Uterine smooth muscle cell (primary cell): ENCODE measurements around the gene MYD88. TPM values are rescaled to one million over a fixed set of nuclear protein-coding genes. Genes with fewer than 3 reads are reported as not detected.

Experiments
- total RNA-seq: library from RNA; depleted of rRNA; stranded (reverse); fragments of >200 nt; gene quantifications from 2 replicates; pipeline ENCODE4 v1.2.3, GENCODE V29; 2014

Gene MYD88
- total RNA-seq: 11.9 and 12.5 TPM in 2 replicates

DNA sequence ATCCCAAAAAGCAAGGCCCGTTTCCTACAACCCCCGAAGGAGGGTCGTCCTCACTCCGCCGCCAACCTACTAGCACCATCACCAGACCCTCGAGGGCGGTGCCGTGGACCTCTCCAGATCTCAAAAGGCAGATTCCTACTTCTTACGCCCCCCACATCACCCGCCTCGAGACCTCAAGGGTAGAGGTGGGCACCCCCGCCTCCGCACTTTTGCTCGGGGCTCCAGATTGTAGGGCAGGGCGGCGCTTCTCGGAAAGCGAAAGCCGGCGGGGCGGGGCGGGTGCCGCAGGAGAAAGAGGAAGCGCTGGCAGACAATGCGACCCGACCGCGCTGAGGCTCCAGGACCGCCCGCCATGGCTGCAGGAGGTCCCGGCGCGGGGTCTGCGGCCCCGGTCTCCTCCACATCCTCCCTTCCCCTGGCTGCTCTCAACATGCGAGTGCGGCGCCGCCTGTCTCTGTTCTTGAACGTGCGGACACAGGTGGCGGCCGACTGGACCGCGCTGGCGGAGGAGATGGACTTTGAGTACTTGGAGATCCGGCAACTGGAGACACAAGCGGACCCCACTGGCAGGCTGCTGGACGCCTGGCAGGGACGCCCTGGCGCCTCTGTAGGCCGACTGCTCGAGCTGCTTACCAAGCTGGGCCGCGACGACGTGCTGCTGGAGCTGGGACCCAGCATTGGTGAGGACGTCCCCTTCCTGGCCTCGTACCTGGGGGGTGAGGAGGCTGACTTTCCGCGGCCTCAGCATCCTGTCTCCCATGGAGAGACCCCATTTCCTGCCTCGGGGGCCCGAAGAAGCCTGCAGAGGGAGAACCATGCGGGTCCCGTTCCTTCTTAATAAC is at the start of gene MYD88:
MYD88 (plus strand) TSS at position 313 of the 842 bp plus-strand sequence; CDS start at position 353, 40 bp downstream.

DNA sequence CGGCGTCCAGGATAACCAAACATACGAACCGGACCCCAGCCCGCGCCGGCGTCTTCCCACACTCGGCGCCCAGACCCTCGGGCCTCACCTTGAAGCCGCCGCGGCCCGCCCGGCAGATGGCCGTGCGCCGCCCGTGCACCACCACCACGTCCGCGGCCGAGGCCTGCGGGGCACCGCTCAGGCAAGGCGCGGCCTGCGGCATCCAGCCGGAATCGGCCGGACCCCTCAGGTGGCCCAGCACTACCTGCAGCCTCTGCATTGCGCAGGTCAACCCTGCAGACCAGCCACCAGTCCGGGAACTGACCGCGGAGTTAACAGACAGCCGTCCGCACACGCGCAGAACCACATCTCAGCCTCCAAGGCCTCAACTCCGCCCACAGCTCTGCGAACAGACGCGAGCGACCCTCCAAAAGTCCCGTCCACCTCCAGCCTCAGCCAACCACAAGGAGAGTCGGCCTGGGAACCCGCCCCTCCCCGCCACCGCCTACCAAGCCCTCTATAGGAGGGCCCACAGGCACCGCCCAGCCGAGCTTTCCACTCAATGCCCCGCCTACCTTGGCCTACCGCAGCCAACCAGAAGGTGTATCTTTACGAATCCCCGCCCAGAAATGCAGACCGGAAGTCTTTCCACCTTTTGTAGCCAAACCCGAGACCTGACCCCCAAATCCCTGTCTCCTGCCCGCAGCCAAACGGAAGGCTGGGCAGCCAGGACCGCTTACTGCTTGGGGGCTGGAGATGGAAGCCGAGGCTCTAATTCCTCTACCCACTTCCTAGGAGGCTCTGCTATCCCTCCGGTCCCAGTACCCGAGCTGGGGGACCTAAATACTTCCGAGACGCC is 1.5 kb upstream of the MYD88 start, which contains the start of gene ACAA1:
ACAA1 (minus strand) TSS at position 351 of the 838 bp plus-strand sequence; CDS start at position 259, 92 bp downstream.

DNA sequence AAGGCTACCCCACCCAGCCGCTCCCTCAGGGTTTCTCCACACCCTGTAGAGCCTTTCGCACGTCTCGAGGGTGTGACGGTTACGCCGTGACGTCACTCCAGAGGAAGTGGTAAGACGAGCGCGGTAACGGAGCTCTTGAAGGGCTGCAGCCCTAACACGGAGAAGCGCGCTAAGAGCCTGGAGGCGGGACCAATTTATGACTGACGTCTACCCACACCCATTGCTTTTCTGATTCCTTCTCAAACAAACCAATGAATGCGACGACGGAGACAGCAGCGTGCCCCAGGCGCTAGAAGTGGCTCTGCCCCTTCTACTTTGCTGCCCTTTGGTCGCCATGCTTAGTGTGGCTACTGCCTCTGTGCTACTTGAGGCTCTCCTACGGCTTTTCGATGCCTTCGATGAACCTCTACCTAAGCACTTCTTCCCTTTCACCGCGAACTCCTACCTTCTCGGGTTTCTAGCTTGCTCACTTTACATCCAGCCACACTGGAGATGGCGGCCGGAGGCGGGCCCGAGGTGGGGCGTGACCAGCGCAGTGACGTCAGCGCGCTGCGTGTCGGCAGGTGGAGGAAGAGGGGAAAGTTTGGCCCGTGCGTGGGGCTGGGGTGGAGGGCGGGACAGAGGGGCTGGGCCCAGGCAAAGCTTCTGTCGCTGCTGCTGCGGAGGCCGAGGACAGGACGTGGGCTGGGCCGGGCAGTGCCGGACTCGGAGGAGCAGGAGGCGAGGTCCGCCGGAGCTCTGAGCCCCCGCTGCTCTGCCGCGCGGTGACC is 26.7 kb downstream of the MYD88 start, which contains the start of gene OXSR1:
OXSR1 (plus strand) TSS at position 586 of the 770 bp plus-strand sequence. CDS start 340 bp downstream, outside the sequence.

Other genes with a start within 250 kb of the MYD88 start
- gene VILL, start 147.9 kb upstream of the MYD88 start, total RNA-seq: 5.3 and 7.9 TPM in 2 replicates
- gene PLCD1, start 109.0 kb upstream of the MYD88 start, total RNA-seq: 11.8 and 26.6 TPM in 2 replicates
- gene DLEC1, start 99.5 kb upstream of the MYD88 start, total RNA-seq: 0.11 and 0.12 TPM in 2 replicates
- gene ACAA1, start 1.5 kb upstream of the MYD88 start, total RNA-seq: 31.0 and 35.2 TPM in 2 replicates
- gene OXSR1, start 26.9 kb downstream of the MYD88 start, total RNA-seq: 39.4 and 50.9 TPM in 2 replicates
- 0.22 and 0.25 TPM in 2 replicates for gene SLC22A13, start 127.2 kb downstream of the MYD88 start, total RNA-seq
- under 0.01 TPM in 1 of 2 replicates, not detected in the other for gene SLC22A14, start 143.6 kb downstream of the MYD88 start, total RNA-seq
- gene XYLB, start 208.1 kb downstream of the MYD88 start, total RNA-seq: 5.4 and 6.1 TPM in 2 replicates